ENCODE measurements around the gene SUSD1.

- TF ChIP-seq CTCF (IDR thresholded peaks at IDR 0.05): no peak
- TF ChIP-seq POLR2A (IDR thresholded peaks at IDR 0.05): no peak
Measured at GRCh38 chr9:112127281-112127680, 47.8 kb downstream of the SUSD1 start.
